HG03378 (cell line): ENCODE data around the gene HPCAL1.

Source experiments
- ATAC-seq: cut with Tn5 transposase; IDR thresholded peaks from one replicate; pipeline ENCODE4 v1.9.1; 2021; ENCODE audit warnings: mild to moderate bottlenecking, moderate library complexity; ENCODE audit not compliant: unreplicated experiment

Gene HPCAL1

DNA sequence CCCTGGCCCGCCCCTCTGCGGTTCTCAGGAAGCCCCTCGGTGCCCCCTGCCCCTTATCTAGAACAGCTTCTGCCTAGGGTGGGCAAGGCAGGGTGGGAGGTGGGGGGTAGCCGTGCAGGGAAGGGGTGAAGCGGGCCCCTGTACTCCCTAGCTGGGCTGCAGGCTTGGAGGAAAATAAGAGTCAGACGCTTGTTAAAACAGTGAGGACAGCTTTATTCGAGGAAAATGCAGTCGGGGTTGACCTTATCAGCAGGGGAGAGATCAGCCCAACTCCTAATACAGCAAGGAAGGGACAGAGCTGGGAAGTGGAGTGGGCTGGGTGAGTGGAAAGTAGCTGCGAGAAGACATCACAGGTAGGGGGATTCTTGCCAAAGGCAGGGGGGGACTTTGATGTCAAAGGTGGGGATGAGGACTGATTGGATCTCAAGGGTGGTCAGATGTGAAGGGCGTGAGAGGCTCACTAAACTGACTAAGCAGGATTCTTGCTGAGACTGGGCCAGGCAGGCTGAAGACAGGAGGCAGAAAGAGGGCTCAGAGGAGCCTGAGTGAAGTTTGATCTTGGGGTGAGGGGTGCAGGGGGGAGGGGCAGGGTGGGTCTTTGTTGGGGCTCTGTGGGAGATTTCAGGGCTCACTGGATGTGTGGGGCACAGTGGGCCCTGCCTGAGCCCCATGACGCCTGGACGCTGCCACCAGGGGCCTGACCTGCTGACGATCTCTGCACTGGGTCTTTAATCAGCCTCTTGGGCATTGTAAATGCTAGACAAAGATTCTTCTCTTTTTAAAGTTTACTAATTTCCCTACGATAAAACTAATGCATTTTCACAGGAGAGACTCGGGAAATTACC, 29.9 kb downstream of the HPCAL1 start:
- no peak for ATAC-seq

- no peak for ATAC-seq
These were observed 30.5 kb downstream of the HPCAL1 start for GRCh38 chr2:10333247-10333613.

DNA sequence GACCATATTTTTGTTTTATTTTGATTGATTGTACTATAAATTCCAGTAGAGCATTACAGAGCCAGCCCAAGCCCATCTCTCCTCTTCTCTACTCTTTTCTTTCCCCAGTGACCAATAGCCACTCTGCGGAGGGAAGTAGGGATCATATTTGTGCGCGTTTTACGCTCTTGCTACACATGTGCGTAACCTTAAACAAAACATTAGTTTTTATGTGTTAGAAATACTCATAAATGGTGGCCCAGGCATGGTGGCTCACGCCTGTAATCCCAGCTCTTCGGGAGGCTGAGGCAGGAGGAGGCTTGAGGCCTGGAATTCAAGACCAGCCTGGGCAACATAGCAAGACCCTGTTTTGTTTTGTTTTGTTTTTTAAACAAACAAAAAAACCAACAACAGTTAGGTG, 31.3 kb downstream of the HPCAL1 start:
- no peak for ATAC-seq

DNA sequence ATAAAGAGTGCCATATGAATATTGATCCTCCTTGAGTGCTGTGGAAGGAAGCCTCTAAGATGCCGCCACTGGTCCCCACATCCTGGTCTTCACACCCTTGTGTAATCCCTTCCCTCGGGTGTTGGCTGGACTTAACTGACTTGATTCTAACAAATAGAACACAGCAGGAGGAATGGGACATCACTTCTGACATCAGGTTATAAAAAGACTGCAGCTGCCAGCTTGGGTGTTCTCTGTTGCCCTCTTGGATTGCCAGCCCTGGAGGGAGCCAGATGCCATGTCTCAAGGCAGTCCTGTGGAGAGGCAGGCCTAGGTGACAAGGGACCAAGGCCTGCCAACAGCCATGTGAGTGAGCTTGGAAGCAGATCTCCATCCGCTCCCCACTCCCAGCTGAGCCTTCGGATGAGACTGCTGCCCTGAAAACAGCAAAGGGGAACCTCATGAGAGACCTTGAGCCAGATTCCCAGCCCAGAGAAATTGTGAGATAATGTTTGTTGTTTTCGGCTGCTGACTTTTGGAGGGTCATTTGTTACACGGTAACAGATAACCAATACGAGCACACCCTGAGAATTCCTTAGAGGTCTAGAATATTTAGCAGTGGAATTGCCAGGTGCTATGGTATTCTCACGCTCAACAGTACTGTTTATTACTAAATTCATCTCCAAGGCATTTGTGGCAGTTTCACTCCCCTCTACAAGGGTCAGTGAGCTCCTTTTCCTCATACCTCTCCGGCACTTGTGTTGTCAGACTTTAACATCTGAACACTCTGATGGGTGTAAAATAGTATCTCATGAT, 32.5 kb downstream of the HPCAL1 start:
- no peak for ATAC-seq

- no peak for ATAC-seq
These were observed 33.6 kb downstream of the HPCAL1 start for GRCh38 chr2:10336283-10336682.

DNA sequence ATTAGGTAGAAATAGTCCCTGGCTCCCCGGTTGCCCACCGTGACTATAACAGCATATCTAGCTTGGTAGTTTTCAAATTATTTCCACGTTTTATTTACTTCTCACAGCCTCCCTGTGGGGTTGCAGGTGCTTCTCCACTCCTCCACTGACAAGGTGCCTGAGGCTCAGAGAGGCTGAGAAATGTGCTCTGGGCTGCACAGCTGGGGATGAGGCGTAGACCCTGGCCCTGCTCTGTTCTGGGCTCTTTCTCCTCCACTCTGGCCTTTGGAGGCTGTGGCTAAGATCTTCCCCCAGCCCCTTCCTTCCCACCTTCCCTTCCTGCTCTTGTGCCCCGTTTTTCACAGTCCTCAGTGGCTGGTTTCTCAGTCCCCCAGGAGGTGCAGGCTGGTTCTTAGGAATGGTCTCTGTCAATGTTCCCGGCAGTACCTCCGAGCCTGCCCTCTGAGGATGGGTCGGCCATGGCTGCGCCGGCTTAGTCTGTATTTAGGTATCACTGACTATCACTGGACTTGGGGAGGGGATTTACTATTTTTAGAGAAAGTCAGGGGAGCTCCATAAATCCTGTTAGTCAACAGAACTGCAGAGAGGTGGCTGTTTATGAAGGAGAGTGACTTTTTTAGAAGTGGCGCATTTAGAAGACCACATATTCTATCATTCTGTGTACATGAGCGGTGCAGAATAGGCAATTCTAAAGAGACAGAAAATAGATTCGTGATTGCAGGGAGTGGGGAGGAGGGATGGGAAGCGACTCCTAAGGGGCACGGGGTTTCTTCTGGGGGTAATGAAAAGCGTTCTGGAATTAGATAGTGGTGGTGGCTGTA, 35.0 kb downstream of the HPCAL1 start:
- no peak for ATAC-seq

DNA sequence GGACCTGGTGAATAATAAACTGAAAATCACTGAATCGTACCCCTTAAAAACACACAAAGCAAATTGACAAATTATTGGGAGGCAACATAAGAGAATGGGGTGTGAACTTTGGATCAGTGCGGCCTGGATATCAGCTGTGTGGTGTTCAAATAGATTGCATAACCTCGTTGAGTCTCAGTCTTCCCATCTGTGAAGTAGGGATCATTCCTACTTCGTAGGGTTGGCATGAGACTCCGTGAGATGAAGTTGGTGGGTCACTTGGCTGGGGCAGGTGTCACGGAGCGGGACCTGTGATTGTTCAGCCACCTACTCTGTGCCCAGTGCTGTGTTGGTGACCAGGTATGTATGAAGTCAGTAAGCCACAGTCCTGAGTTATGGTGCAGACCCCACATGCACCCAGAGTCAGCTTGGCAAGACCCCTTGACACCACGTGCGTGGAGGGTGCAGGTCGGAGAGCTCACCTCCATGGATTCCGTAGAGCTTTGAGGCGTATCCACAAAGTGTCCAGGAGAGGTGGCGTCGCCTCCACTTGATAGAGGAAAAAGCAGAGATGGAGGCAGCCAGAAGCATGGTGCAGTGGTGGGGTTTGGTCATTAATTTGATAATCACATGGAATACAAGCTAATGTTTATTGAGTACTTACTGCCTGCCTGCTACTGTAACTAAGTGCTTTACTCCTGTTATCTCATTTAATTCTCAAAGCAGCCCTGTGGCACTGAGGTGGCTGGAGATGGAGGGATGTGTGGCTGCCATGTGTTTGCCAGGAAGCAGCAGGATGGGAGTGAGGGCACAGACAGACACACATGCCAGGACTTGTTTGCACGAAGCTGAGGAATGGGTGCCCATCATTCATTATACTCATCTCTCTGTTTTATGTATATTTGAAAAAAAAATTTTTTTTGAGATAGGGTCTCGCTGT, 35.8 kb downstream of the HPCAL1 start:
- ATAC-seq = no peak

DNA sequence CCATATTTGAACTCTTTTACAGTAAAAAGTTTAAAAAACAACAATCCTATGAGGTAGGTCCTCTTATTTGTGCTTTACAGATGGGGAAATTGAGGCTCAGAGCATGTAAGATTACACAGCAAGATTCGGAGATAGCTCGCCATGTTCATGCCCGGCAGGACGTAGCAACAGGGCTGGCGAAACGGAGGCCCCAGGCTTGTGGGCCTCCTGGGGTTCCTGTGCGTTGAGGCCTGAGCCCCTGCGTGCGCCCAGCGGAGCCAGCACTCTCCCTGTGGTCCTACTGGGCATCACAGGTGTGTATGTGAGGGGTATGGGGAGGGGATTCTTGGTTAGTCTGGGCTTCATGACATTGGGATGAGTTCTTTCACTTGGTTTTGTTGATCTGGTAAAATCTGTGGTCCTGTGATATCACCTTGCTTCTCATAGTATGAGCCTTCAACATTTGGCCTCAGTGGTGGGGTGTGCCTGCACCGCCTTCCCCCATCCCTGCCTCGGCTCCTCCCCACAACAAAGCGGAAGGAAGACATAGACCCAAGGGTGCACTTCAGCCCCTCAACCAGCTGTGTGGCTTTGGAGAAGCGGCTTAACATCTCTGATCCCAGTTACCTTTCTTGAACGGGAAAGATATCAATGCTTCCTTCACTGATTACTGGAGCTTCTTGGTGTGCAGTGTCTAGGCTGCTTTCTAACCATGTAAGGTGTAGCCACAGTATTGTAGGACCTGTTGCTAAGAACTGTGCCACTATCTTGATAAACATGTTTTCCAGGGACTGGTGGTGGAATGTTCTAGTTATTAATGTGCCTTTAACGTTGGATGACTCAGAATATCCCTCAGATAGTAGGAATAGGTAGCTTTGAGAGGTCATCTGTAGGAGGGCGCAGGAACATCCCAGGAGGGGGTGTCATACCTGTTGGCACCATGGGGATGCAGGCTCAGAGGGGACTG, 37.2 kb downstream of the HPCAL1 start:
- ATAC-seq = no peak

DNA sequence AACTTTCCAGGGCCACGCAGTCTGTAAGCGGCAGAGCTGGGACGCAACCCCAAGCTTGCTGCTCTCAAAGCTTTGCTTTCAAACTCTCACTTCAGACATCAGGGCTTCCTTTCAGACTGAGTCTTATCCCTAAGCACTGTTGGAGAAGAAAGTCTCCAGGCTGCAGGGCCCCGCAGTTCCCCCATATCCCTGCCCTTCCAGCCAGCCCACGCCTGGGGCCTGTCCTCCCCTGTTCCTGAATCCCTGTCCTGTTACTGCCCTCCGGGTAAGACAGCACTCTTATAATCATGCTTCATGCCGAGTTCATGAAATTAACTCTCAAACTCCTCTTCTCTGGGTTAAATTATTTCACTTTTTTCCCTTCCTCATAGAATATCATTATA, 37.9 kb downstream of the HPCAL1 start:
- ATAC-seq = no peak

DNA sequence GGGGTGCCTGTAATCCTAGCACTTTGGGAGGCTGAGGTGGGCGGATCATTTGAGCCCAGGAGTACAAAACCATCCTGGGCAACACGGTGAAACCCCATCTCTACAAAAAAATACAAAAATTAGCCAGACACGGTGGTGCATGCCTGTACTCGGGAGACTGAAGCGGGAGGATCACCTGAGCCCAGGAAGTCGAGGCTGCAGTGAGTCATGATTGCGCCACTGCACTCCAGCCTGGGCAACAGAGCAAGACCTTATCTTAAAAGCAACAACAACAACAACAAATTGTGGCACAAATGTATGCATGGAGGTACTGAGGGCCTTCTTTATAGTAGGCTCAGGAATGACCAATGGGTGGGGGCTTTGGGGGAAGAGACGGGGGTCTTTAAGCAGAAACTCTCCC, 38.5 kb downstream of the HPCAL1 start:
- no peak for ATAC-seq

- no peak for ATAC-seq
These were observed 39.7 kb downstream of the HPCAL1 start for GRCh38 chr2:10342245-10342951.

DNA sequence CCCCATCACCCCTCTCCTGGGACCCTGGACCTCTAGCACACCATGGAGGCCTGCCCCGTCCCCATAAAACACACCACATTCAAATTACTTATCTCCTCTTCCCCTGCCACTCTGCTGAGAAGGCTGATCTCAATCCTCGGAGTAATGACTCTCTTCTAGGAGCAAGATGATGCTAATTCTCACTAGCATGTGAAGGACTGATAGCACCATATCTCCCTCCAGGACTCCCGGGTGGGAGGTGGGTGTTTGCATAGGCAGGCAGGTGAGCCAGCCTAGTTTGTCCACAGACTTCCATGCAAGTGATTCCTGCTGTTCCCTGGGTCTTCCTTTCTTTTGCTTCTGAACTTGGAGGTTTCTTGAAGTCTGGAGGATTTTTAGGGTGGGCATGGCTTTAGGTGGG, 40.5 kb downstream of the HPCAL1 start:
- ATAC-seq = no peak

GRCh38 chr2:10343658-10344057, 41.0 kb downstream of the HPCAL1 start:
- ATAC-seq = no peak

GRCh38 chr2:10344105-10345066, 41.7 kb downstream of the HPCAL1 start:
- ATAC-seq = no peak

GRCh38 chr2:10345126-10345525, 42.4 kb downstream of the HPCAL1 start:
- ATAC-seq = no peak

DNA sequence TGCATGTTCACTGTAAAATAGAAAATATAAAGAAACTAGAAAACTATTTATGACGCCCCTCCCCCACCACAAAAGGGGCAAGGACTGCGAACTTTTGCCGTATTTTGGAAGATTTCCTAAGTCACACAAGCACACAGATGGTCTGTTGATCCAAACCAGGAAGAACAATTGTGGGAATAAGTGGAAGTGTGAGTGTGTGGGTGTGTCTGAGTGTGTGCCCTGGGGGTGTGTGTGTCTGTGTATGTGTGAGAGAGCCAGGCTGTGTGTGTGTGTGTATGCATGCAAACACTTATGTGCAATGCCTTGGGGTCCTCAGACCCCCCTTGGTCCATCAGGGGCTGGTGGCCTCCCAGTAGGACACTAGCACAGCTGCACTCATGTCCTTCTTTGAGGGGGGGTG, 43.1 kb downstream of the HPCAL1 start:
- no peak for ATAC-seq

DNA sequence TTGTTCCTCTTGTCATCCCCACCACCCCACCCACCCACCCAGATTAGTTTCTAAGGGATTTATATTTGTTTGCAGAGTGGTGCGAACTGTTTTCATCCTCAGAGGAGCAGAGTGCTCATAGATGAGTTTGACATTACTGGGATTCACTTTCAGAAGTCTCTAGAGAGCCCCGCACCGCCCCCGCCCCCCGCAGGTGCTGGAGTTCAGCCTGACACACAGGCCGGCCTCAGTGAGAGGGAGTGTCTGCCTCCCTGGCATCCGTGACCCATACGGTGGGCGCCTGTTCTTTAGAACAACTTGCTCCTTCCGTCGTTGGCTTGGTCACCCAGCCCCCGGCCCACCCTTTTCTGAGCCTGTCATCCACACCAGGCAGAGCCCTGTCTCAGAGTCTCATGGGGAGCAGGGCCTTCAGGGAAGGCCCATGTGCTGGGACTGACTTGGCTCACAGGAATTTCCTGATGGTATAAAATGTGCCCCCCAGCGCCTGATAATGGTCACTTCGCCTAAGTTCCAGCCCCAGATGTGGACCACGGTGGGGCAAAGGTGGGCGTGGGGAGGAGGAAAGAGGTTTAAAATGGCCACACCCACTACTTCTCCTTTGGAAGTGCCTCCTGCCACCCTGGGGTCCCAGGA, 44.3 kb downstream of the HPCAL1 start:
- no peak for ATAC-seq
